Aorta (tissue), 5 donors: ENCODE measurements around the gene MYPOP. TPM values are rescaled to one million over a fixed set of nuclear protein-coding genes. Genes with fewer than 3 reads are reported as not detected.
"Not testable (repeated sequence)": the region's sequence is repeated elsewhere in the genome, so short reads cannot be mapped to it uniquely, and the experiment has no call there.

Experiments used
- ATAC-seq: fragments of 200-7000 bp; cut with Tn5 transposase; one replicate; pipeline ENCODE4 v1.9.1; 2022; ENCODE audit warnings: moderate library complexity; ENCODE audit not compliant: low FRiP score
- DNase-seq, 2 donors: peaks; one replicate each; pipeline ENCODE4 v3.0.0-alpha.2; 2020
- H3K27ac ChIP-seq, 2 donors: one replicate each; pipeline ENCODE4 v1.5.1; 2013; ENCODE audit warnings: low read length in 2 of 2, mild to moderate bottlenecking in 2 of 2, moderate library complexity in 2 of 2, control low read depth in 1 of 2, inconsistent platforms in 1 of 2, low read depth in 1 of 2
- H3K27me3 ChIP-seq, 2 donors: one replicate each; pipeline ENCODE4 v1.6.1; 2013; ENCODE audit warnings: control low read depth in 1 of 2, low read length in 1 of 2, mild to moderate bottlenecking in 1 of 2, moderate library complexity in 1 of 2; ENCODE audit not compliant: insufficient read depth in 2 of 2, control insufficient read depth in 1 of 2
- H3K36me3 ChIP-seq, 2 donors: one replicate each; pipeline ENCODE4 v1.6.1; 2013; ENCODE audit warnings: control low read depth in 1 of 2, low read length in 1 of 2, mild to moderate bottlenecking in 1 of 2; ENCODE audit not compliant: insufficient read depth in 2 of 2, control insufficient read depth in 1 of 2
- H3K4me1 ChIP-seq, 2 donors: one replicate each; pipeline ENCODE4 v1.6.1; 2013; ENCODE audit warnings: low read length in 2 of 2, control low read depth in 1 of 2, mild to moderate bottlenecking in 1 of 2, moderate library complexity in 1 of 2; ENCODE audit not compliant: insufficient read depth in 2 of 2, control insufficient read depth in 1 of 2
- H3K4me3 ChIP-seq, 2 donors: one replicate each; pipeline ENCODE4 v1.5.1; 2013; ENCODE audit warnings: low read length in 2 of 2, control low read depth in 1 of 2, mild to moderate bottlenecking in 1 of 2
- H3K9me3 ChIP-seq: one replicate; pipeline ENCODE4 v1.6.1; 2013; ENCODE audit warnings: mild to moderate bottlenecking, low read length; ENCODE audit not compliant: control insufficient read depth
- WGBS, 2 donors: extraction: QIAGEN DNeasy Blood & Tissue Kit; methylation state at CpG; one replicate each; pipeline ENCODE4 v1.1.7; 2013; 5-methylcytosine and 5-hydroxymethylcytosine counted together
- intact Hi-C, 2 donors: fragments of 100-400 bp; cut with DNase I; formaldehyde crosslinking; loops; one replicate each; pipeline versions ENCODE4 v1.14.2 to v1.15.0; 2022
- polyA plus RNA-seq, 2 donors: library from polyadenylated mRNA; stranded (reverse); fragments of 200-250 nt; gene quantifications; one replicate each; pipeline ENCODE4 v1.2.3, GENCODE V29; 2013
- total RNA-seq, 2 donors: library from RNA; stranded (reverse); fragmentation: NEBNext Ultra II Directional; extraction: Animal tissue kit (Norgen Biotek cat#: 25700); gene quantifications; one replicate each; pipeline ENCODE4 v1.2.1, GENCODE V29; 2021
- donor health status: healthy with polysubstance abuse.
- donor health status: Bipolar disorder and iron deficiency.
- donor health status: DM: no; HTN: no; CAD: no.
- donor health status: DM: no; HTN: no; CAD: no.
- donor health status: DM: yes; HTN: yes; CAD: no.

The MYPOP gene
- total and polyA plus RNA-seq, 4 donors, result 4.9 to 8.3 (median 6.5) TPM

- ATAC-seq, result no peak
- no peak for DNase-seq
- WGBS, 2 donors, result 95 to 96% methylated on average over 4 of the region's 4 CpGs
- Histone ChIP-seq H3K4me1 (no peaks in the 10 kb centered on the region), H3K27ac (no peak overlapping the region), H3K4me3 (no peak overlapping the region), H3K9me3 (no peaks in the 10 kb centered on the region), H3K36me3 (peaks cover 0 to 2% of the 10 kb centered on the region in 2 donors), H3K27me3 (no peaks in the 10 kb centered on the region)
- intact Hi-C loops, result no loop called here
These were observed 2.4 kb downstream of the MYPOP start for GRCh38 chr19:45899919-45900589.

- no peaks in the 10 kb centered on the region for H3K27me3 ChIP-seq
- ATAC-seq (no peak), DNase-seq (no peak)
- H3K4me3 ChIP-seq, result no peak overlapping the region
- 95 to 96% methylated on average over 7 of the region's 7 CpGs for WGBS, 2 donors
- H3K9me3 ChIP-seq, result no peaks in the 10 kb centered on the region
- intact Hi-C loops, result no loop called here
- H3K27ac ChIP-seq, result no peak overlapping the region
- H3K36me3 ChIP-seq, result peaks cover 0 to 2% of the 10 kb centered on the region in 2 donors
- no peaks in the 10 kb centered on the region for H3K4me1 ChIP-seq
These were observed 3.2 kb downstream of the MYPOP start for GRCh38 chr19:45899253-45899652.

- DNase-seq (no peak), ATAC-seq (no peak)
- 91 to 92% methylated on average over 8 of the region's 8 CpGs for WGBS, 2 donors
- intact Hi-C loops, result no loop called here
- Histone ChIP-seq H3K27ac (no peak overlapping the region), H3K4me1 (no peaks in the 10 kb centered on the region), H3K36me3 (peaks cover 0 to 2% of the 10 kb centered on the region in 2 donors), H3K27me3 (no peaks in the 10 kb centered on the region), H3K9me3 (no peaks in the 10 kb centered on the region), H3K4me3 (no peak overlapping the region)
These were observed 5.1 kb downstream of the MYPOP start for GRCh38 chr19:45897261-45897812.

- H3K27me3 ChIP-seq, H3K9me3 ChIP-seq, H3K4me3 ChIP-seq, H3K27ac ChIP-seq, H3K36me3 ChIP-seq, H3K4me1 ChIP-seq, intact Hi-C loops, DNase-seq, ATAC-seq: not testable (repeated sequence)
- whole genome bisulfite sequencing, 2 donors, result 95 to 96% methylated on average over 12 of the region's 12 CpGs
These were observed 6.3 kb downstream of the MYPOP start for GRCh38 chr19:45895983-45896599.

- 86 to 89% methylated on average over 9 of the region's 9 CpGs for WGBS, 2 donors
- Histone ChIP-seq H3K4me1 (no peaks in the 10 kb centered on the region), H3K9me3 (no peaks in the 10 kb centered on the region), H3K27me3 (no peaks in the 10 kb centered on the region), H3K27ac (no peak overlapping the region), H3K36me3 (peaks cover 0 to 2% of the 10 kb centered on the region in 2 donors), H3K4me3 (no peak overlapping the region)
- intact Hi-C loops, result no loop called here
- DNase-seq (no peak), ATAC-seq (peak; percentile 60)
These were observed 6.9 kb downstream of the MYPOP start for GRCh38 chr19:45895519-45895972.

- 85 to 91% methylated on average over 14 to 17 of the region's 17 CpGs for WGBS, 2 donors
- DNase-seq (no peak), ATAC-seq (no peak)
- no peaks in the 10 kb centered on the region for H3K9me3 ChIP-seq
- H3K27ac ChIP-seq, result no peak overlapping the region
- peaks cover 0 to 2% of the 10 kb centered on the region in 2 donors for H3K36me3 ChIP-seq
- intact Hi-C loops, result no loop called here
- H3K4me1 ChIP-seq, result no peaks in the 10 kb centered on the region
- H3K27me3 ChIP-seq, result no peaks in the 10 kb centered on the region
- no peak overlapping the region for H3K4me3 ChIP-seq
These were observed 11.5 kb downstream of the MYPOP start for GRCh38 chr19:45890877-45891276.

GRCh38 chr19:45889210-45889885 lies 13.1 kb downstream of the MYPOP start:
- DNase-seq (no peak), ATAC-seq (no peak)
- Histone ChIP-seq H3K27ac (no peak overlapping the region), H3K9me3 (no peaks in the 10 kb centered on the region), H3K4me3 (no peak overlapping the region), H3K36me3 (no peaks in the 10 kb centered on the region), H3K27me3 (no peaks in the 10 kb centered on the region), H3K4me1 (peaks cover 0 to 3% of the 10 kb centered on the region in 2 donors)
- 64 to 68% methylated on average over 6 of the region's 6 CpGs for WGBS, 2 donors
- intact Hi-C loops, result no loop called here

GRCh38 chr19:45887200-45887710 lies 15.2 kb downstream of the MYPOP start:
- Histone ChIP-seq H3K27me3 (no peaks in the 10 kb centered on the region), H3K4me3 (peak overlapping the region in 1 of 2 donors; percentile 77), H3K36me3 (no peaks in the 10 kb centered on the region), H3K27ac (peak overlapping the region; percentile 68 to 76), H3K4me1 (peaks cover 0 to 3% of the 10 kb centered on the region in 2 donors), H3K9me3 (no peaks in the 10 kb centered on the region)
- 33 to 36% methylated on average over 10 of the region's 10 CpGs for WGBS, 2 donors
- intact Hi-C loops, result no loop called here
- DNase-seq, result no peak
- no peak for ATAC-seq
